Left hindlimb (tissue), 1 donor: ENCODE measurements around the gene GLG1.
"Not testable (repeated sequence)": the region's sequence is repeated elsewhere in the genome, so short reads cannot be mapped to it uniquely, and the experiment has no call there.

Experiments
- DNase-seq: peaks from one replicate; pipeline ENCODE4 v3.0.0-alpha.2; 2018

GLG1 gene

GRCh38 chr16:74468807-74469525 is 137.9 kb downstream of the GLG1 start:
- DNase-seq = no peak

GRCh38 chr16:74466872-74467271 is 140.0 kb downstream of the GLG1 start:
- no peak for DNase-seq

GRCh38 chr16:74465851-74466685 is 140.8 kb downstream of the GLG1 start:
- no peak for DNase-seq

GRCh38 chr16:74465281-74465680 is 141.6 kb downstream of the GLG1 start:
- DNase-seq = no peak

- DNase-seq = no peak
Measured at GRCh38 chr16:74463888-74464287, 143.0 kb downstream of the GLG1 start.

- DNase-seq = no peak
Measured at GRCh38 chr16:74462361-74462760, 144.6 kb downstream of the GLG1 start.

- DNase-seq = no peak
Measured at GRCh38 chr16:74461826-74462225, 145.1 kb downstream of the GLG1 start.

GRCh38 chr16:74460542-74460941 is 146.4 kb downstream of the GLG1 start:
- no peak for DNase-seq

- no peak for DNase-seq
Measured at GRCh38 chr16:74456290-74456625, 150.7 kb downstream of the GLG1 start.

- no peak for DNase-seq
Measured at GRCh38 chr16:74455619-74456289, 151.2 kb downstream of the GLG1 start.

GRCh38 chr16:74455213-74455612 is 151.7 kb downstream of the GLG1 start:
- DNase-seq = no peak

- DNase-seq = no peak
Measured at GRCh38 chr16:74451951-74452758, 154.8 kb downstream of the GLG1 start.

GRCh38 chr16:74450967-74451760 is 155.8 kb downstream of the GLG1 start:
- DNase-seq = no peak

GRCh38 chr16:74450236-74450635 is 156.7 kb downstream of the GLG1 start:
- no peak for DNase-seq

- DNase-seq = no peak
Measured at GRCh38 chr16:74449470-74449869, 157.4 kb downstream of the GLG1 start.

GRCh38 chr16:74448990-74449389 is 157.9 kb downstream of the GLG1 start:
- peak; percentile 50 for DNase-seq

GRCh38 chr16:74447578-74447977 is 159.3 kb downstream of the GLG1 start:
- DNase-seq = no peak

- no peak for DNase-seq
Measured at GRCh38 chr16:74446866-74447265, 160.0 kb downstream of the GLG1 start.

- DNase-seq = not testable (repeated sequence)
Measured at GRCh38 chr16:74443624-74444346, 163.1 kb downstream of the GLG1 start.

GRCh38 chr16:74439685-74440084 is 167.2 kb downstream of the GLG1 start:
- DNase-seq = no peak

GRCh38 chr16:74438492-74438979 is 168.4 kb downstream of the GLG1 start:
- DNase-seq = no peak
